ENCODE data around the gene NEMP2. TPM values are rescaled to one million over a fixed set of nuclear protein-coding genes. Genes with fewer than 3 reads are reported as not detected.

NEMP2 gene
- total and polyA plus RNA-seq, 2 of the 8 experiments (the other 6 are each of a cell fraction or from before 2014, with no cell fraction given), result 3.1 to 5.3 TPM

- no peak overlapping the region for H2BK12ac ChIP-seq (ENCODE audit: low read depth, low read length)
- no peaks in the 10 kb centered on the region for H3K79me1 ChIP-seq (ENCODE audit: low read depth, low read length)
- 0 out of 7 replicates have a peak, but pooled peaks cover 0 to 5% (median 0%) of the 10 kb centered on the region in 4 experiments for H3K4me1 ChIP-seq (replicated peaks in 1 of 4; ENCODE audit: control insufficient read depth in 3 of 4, insufficient read depth in 4 of 4, low read length in 3 of 4)
- no peak overlapping the region for H2BK5ac ChIP-seq (ENCODE audit: low read depth, low read length)
- H3K9me3 ChIP-seq (ENCODE audit: insufficient read depth in 2 of 2, low read depth in 1 of 2, low read length in 1 of 2), result no peaks in the 10 kb centered on the region
- no peak overlapping the region for H3K27ac ChIP-seq (ENCODE audit: low read depth, low read length)
- no peaks in the 10 kb centered on the region for H4K20me1 ChIP-seq (replicated peaks in 1 of 2; ENCODE audit: control insufficient read depth in 1 of 2, insufficient read depth in 2 of 2, low read length in 2 of 2)
- H3K36me3 ChIP-seq (ENCODE audit: control insufficient read depth in 2 of 4, insufficient read depth in 4 of 4, low read length in 3 of 4), result no peaks in the 10 kb centered on the region
- no peak overlapping the region for H2AFZ ChIP-seq (ENCODE audit: low read length)
- POLR2A ChIA-PET (ENCODE audit: partially characterized antibody), result no interaction called here
- H3K56ac ChIP-seq (replicated peaks; ENCODE audit: insufficient read length, low read depth, low read length), result no peak overlapping the region
- H3K4me2 ChIP-seq (ENCODE audit: insufficient read depth in 1 of 2, low read depth in 2 of 2, low read length in 2 of 2), result no peak overlapping the region
- H3K27me3 ChIP-seq (replicated peaks in 1 of 4; ENCODE audit: control insufficient read depth in 3 of 4, extremely low read depth in 1 of 4, insufficient read depth in 3 of 4, low read length in 3 of 4), result no peaks in the 10 kb centered on the region
- DNase-seq (ENCODE audit: low read depth in 1 of 2, low spot score in 2 of 2) (no peak), FAIRE-seq (no peak)
- no peak for TF ChIP-seq CBX5 (IDR thresholded peaks at IDR 0.05; ENCODE audit: low read depth, low read length)
- TF ChIP-seq HDAC6 (IDR thresholded peaks at IDR 0.05; ENCODE audit: low read depth, low read length), result no peak
- TF ChIP-seq POLR2AphosphoS5 (IDR thresholded peaks at IDR 0.05; ENCODE audit: low read depth, low read length), result no peak
- TF ChIP-seq GABPA (IDR thresholded peaks at IDR 0.05; ENCODE audit: borderline replicate concordance, insufficient read depth, low read length), result no peak
- 80% methylated on average over 2 of the region's 2 CpGs; no CpG with 5 or more reads in 1 of the 2 experiments for WGBS, 2 experiments (ENCODE audit: extremely low coverage in 1 of 2, insufficient coverage in 1 of 2, insufficient read length in 1 of 2, insufficient replicate concordance in 2 of 2, low coverage in 1 of 2, low lambda C conversion rate in 2 of 2, missing lambda C conversion rate in 1 of 2)
- H3K14ac ChIP-seq (ENCODE audit: insufficient read length), result no peak overlapping the region
- no peak overlapping the region for H3K4ac ChIP-seq (replicated peaks; ENCODE audit: insufficient read length, low read depth, low read length)
- no peaks in the 10 kb centered on the region for H3K79me2 ChIP-seq (ENCODE audit: control insufficient read depth in 1 of 2, insufficient read depth in 2 of 2, low read length in 2 of 2)
- H2AK5ac ChIP-seq (ENCODE audit: low read depth, low read length), result no peak overlapping the region
- no peaks in the 10 kb centered on the region for H3K23me2 ChIP-seq (ENCODE audit: low read depth, low read length)
- no peak overlapping the region for H4K5ac ChIP-seq (ENCODE audit: insufficient read length, low read depth, low read length)
- H2BK120ac ChIP-seq (replicated peaks; ENCODE audit: low read depth, low read length), result no peak overlapping the region
- no peak overlapping the region for H4K91ac ChIP-seq (replicated peaks; ENCODE audit: insufficient read length, low read length)
- H3K9ac ChIP-seq (replicated peaks in 1 of 4; ENCODE audit: extremely low read depth in 1 of 4, low read depth in 3 of 4, low read length in 3 of 4), result no peak overlapping the region
- no peak overlapping the region for H3K23ac ChIP-seq (ENCODE audit: insufficient read length)
- H3K4me3 ChIP-seq (ENCODE audit: extremely low read depth in 1 of 4, insufficient read depth in 2 of 4, low read depth in 3 of 4, low read length in 4 of 4), result no peak overlapping the region
- CTCF ChIA-PET (ENCODE audit: partially characterized antibody), result no interaction called here
- H3K18ac ChIP-seq (ENCODE audit: extremely low read depth, low read length), result no peak overlapping the region
- H4K8ac ChIP-seq (ENCODE audit: extremely low read depth, insufficient read depth, low read length), result no peak overlapping the region
- no peak overlapping the region for H2BK20ac ChIP-seq (ENCODE audit: low read length)
- H2BK15ac ChIP-seq (ENCODE audit: low read length), result no peak overlapping the region
Measured at GRCh38 chr2:190465060-190465459, 69.5 kb downstream of the NEMP2 start.

Measured in H1 (cell line).